A549 (cell line): ENCODE measurements around the gene C2CD3. TPM values are rescaled to one million over a fixed set of nuclear protein-coding genes. Genes with fewer than 3 reads are reported as not detected.

ENCODE experiments used
- ATAC-seq, 2 experiments: fragments of 200-7000 bp in 1 of 2; fragments of >200 bp in 1 of 2; cut with Nextera tagmentation in 1 of 2; cut with Tn5 transposase in 1 of 2; 3 replicates each; pipeline versions ENCODE4 v1.8.0 to v1.9.1; 2018 to 2020; ENCODE audit warnings: mild to moderate bottlenecking in 1 of 2, moderate library complexity in 1 of 2
- CTCF ChIA-PET: fragments of 300-600 bp; sonication (Branson Sonifier 250); formaldehyde crosslinking; extraction: SDS; loops from one replicate; lab custom pipeline; 2021; ENCODE audit warnings: antibody characterized with exemption, inconsistent platforms; lab: Yijun Ruan, JAX
- POLR2A ChIA-PET: fragments of 350-600 bp; formaldehyde crosslinking; extraction: SDS; loops from one replicate; lab custom pipeline; 2021; ENCODE audit warnings: antibody characterized with exemption, inconsistent platforms; lab: Yijun Ruan, JAX
- DNase-seq, 2 experiments: peaks; one replicate each; pipeline versions ENCODE4 v3.0.0 to v3.0.0-alpha.2; 2011 to 2016; ENCODE audit warnings: low read depth in 1 of 2, low spot score in 1 of 2
- FAIRE-seq: peaks from 2 replicates; lab custom pipeline; 2011; peaks lifted over from hg19 to GRCh38; lab: Jason Lieb, UNC
- H3K27ac ChIP-seq, 2 experiments: fragments of >200 bp; sonication (Bioruptor Twin); formaldehyde crosslinking; 3 replicates each; pipeline ENCODE4 v1.5.1; 2016 to 2017
- H3K4me1 ChIP-seq: fragments of >200 bp; sonication (Bioruptor Twin); formaldehyde crosslinking; 3 replicates; pipeline ENCODE4 v1.6.1; 2016
- H3K4me2 ChIP-seq: fragments of >200 bp; sonication (Bioruptor Twin); formaldehyde crosslinking; 3 replicates; pipeline ENCODE4 v1.6.1; 2016
- H3K4me3 ChIP-seq: fragments of >200 bp; sonication (Bioruptor Twin); formaldehyde crosslinking; 3 replicates; pipeline ENCODE4 v1.5.1; 2016
- H3K9me3 ChIP-seq: fragments of >200 bp; sonication (Bioruptor Twin); formaldehyde crosslinking; 3 replicates; pipeline ENCODE4 v1.6.1; 2016
- CEBPB ChIP-seq, 2 experiments: fragments of >200 bp in 1 of 2; sonication (Bioruptor Twin) in 1 of 2; formaldehyde crosslinking in 1 of 2; IDR thresholded peaks; 2 replicates each; pipeline ENCODE4 v1.6.1; 2012 to 2016
- E2F6 ChIP-seq: IDR thresholded peaks from 2 replicates; pipeline ENCODE4 v1.6.1; 2012; ENCODE audit warnings: low read depth, borderline replicate concordance
- EHF ChIP-seq: fragments of 250-450 bp; sonication (Bioruptor Pico); IDR thresholded peaks from 2 replicates; pipeline ENCODE4 v1.5.0; 2020; ENCODE audit warnings: mild to moderate bottlenecking
- ELK1 ChIP-seq: fragments of 150-350 bp; IDR thresholded peaks from 2 replicates; pipeline ENCODE4 v1.6.1; 2014; ENCODE audit warnings: low read depth, mild to moderate bottlenecking, low read length
- HOXA7 ChIP-seq: fragments of 250-450 bp; sonication (Bioruptor Pico); IDR thresholded peaks from 2 replicates; pipeline ENCODE4 v1.5.0; 2020; ENCODE audit warnings: mild to moderate bottlenecking, moderate library complexity
- HOXB5 ChIP-seq: fragments of 250-450 bp; sonication (Bioruptor Pico); IDR thresholded peaks from 2 replicates; pipeline ENCODE4 v1.5.0; 2020; ENCODE audit warnings: mild to moderate bottlenecking, moderate library complexity
- MAZ ChIP-seq: fragments of 150-350 bp; IDR thresholded peaks from 2 replicates; pipeline ENCODE4 v1.6.1; 2014; ENCODE audit warnings: antibody characterized with exemption, low read depth, low read length, borderline replicate concordance
- NR3C1 ChIP-seq: fragments of >200 bp; sonication (Bioruptor Twin); formaldehyde crosslinking; IDR thresholded peaks from 3 replicates; pipeline ENCODE4 v1.6.1; 2017
- POLR2A ChIP-seq: IDR thresholded peaks from 2 replicates; pipeline ENCODE4 v1.6.1; 2012; ENCODE audit warnings: mild to moderate bottlenecking, low read length
- SMC3 ChIP-seq: fragments of >200 bp; sonication (Bioruptor Twin); formaldehyde crosslinking; IDR thresholded peaks from 3 replicates; pipeline ENCODE4 v1.6.1; 2018; ENCODE audit warnings: inconsistent platforms
- TP53 ChIP-seq: fragments of 250-450 bp; sonication (Bioruptor Pico); IDR thresholded peaks from 2 replicates; pipeline ENCODE4 v1.5.0; 2021; ENCODE audit warnings: mild to moderate bottlenecking, moderate library complexity
- ZC3H11A ChIP-seq: fragments of 450-650 bp; IDR thresholded peaks from 2 replicates; pipeline ENCODE4 v1.6.1; 2014; ENCODE audit warnings: antibody characterized with exemption, mild to moderate bottlenecking
- WGBS: methylation state at CpG from one replicate; pipeline ENCODE4 v1.1.6; 2017; ENCODE audit errors: missing lambda C conversion rate; 5-methylcytosine and 5-hydroxymethylcytosine counted together
- polyA plus RNA-seq, 4 experiments: library from polyadenylated mRNA; depleted of rRNA in 3 of 4; stranded (reverse); fragments of >200 nt; fragmentation: RNase III in 1 of 4; extraction: RNeasy Plus Mini Kit Qiagen cat#74134 plus additional on column Dnase treatment in 1 of 4; gene quantifications; 2 replicates in 3 of 4; 3 replicates in 1 of 4; pipeline ENCODE4 v1.2.3, GENCODE V29; 2011 to 2017
- TF ChIP-seq, protein P1 (sequence below): fragments of >200 bp; sonication (Bioruptor Twin); formaldehyde crosslinking; IDR thresholded peaks from 3 replicates; pipeline ENCODE4 v1.5.1; 2016
- TF ChIP-seq, protein P2 (sequence below): fragments of 250-450 bp; sonication (Bioruptor Pico); IDR thresholded peaks from 2 replicates; pipeline ENCODE4 v1.5.0; 2020; ENCODE audit warnings: low read depth, mild to moderate bottlenecking, moderate library complexity

The C2CD3 gene
- polyA plus RNA-seq, 2 of the 4 experiments (the other 2 are of a cell fraction) = 15.2 to 19.8 TPM

DNA sequence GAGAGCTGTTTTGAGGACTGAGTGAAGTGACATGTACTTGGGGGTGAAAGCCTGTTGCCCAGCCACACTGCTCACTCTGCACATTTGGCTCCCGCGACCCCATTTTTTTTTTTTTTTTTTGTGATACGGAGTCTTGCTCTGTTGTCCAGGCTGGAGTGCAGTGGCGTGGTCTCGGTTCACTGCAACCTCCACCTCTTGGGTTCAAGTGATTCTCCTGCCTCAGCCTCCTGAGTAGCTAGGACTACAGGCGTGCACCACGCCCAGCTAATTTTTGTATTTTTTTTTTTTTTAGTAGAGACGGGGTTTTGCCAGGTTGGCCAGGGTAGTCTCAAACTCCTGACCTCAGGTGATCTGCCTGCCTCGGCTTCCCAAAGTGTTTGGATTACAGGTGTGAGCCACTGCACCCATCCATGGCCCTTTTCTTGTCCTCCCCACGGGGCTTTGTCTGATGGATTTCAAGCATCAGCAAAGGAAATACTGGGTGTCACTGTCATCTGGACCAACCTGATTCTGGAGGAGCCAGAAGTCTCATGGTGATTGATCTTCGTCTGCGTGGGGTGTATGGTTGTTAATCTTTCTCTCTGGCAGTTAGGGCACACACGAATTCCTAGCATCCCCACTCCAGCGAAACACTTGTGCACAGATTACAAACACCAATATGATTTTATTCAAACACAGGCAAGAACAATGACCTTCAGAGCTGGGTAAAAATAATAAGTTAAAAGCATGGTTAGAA lies 158.6 kb downstream of the C2CD3 start (continued):
- TF ChIP-seq, protein P1, sequence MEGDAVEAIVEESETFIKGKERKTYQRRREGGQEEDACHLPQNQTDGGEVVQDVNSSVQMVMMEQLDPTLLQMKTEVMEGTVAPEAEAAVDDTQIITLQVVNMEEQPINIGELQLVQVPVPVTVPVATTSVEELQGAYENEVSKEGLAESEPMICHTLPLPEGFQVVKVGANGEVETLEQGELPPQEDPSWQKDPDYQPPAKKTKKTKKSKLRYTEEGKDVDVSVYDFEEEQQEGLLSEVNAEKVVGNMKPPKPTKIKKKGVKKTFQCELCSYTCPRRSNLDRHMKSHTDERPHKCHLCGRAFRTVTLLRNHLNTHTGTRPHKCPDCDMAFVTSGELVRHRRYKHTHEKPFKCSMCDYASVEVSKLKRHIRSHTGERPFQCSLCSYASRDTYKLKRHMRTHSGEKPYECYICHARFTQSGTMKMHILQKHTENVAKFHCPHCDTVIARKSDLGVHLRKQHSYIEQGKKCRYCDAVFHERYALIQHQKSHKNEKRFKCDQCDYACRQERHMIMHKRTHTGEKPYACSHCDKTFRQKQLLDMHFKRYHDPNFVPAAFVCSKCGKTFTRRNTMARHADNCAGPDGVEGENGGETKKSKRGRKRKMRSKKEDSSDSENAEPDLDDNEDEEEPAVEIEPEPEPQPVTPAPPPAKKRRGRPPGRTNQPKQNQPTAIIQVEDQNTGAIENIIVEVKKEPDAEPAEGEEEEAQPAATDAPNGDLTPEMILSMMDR = no peak
- TF ChIP-seq TP53 (no peak), E2F6 (no peak), NR3C1 (no peak), ELK1 (no peak), POLR2A (no peak)
- TF ChIP-seq, protein P2, sequence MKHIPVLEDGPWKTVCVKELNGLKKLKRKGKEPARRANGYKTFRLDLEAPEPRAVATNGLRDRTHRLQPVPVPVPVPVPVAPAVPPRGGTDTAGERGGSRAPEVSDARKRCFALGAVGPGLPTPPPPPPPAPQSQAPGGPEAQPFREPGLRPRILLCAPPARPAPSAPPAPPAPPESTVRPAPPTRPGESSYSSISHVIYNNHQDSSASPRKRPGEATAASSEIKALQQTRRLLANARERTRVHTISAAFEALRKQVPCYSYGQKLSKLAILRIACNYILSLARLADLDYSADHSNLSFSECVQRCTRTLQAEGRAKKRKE = no peak
- TF ChIP-seq, all 56 proteins: peak for 0

GRCh38 chr11:74011360-74012073 lies 159.3 kb downstream of the C2CD3 start:
- POLR2A ChIA-PET = no interaction called here
- no peaks in the 10 kb centered on the region for H3K4me1 ChIP-seq
- H3K27ac ChIP-seq = no peak overlapping the region
- ATAC-seq = no peak
- H3K4me2 ChIP-seq = no peak overlapping the region
- DNase-seq = no peak
- TF ChIP-seq EHF (CRISPR knock-in tag) (no peak), MAZ (no peak), CEBPB (IDR thresholded peaks at IDR 0.05) (no peak)
- TF ChIP-seq, all 56 proteins: peak for 0
- CTCF ChIA-PET = no interaction called here
- no peak for FAIRE-seq
- Histone ChIP-seq H3K9me3 (no peaks in the 10 kb centered on the region), H3K4me3 (no peak overlapping the region)
- 91% methylated on average over 8 of the region's 8 CpGs for WGBS

GRCh38 chr11:74010306-74011300 lies 160.2 kb downstream of the C2CD3 start:
- ATAC-seq (peak in 1 of 2 experiments; percentile 28; a peak in 3 of 6 replicates), DNase-seq (no peak), FAIRE-seq (no peak)
- ChIA-PET CTCF (no interaction called here), POLR2A (no interaction called here)
- Histone ChIP-seq H3K4me3 (no peak overlapping the region), H3K4me2 (no peak overlapping the region), H3K27ac (no peak overlapping the region), H3K9me3 (no peaks in the 10 kb centered on the region), H3K4me1 (no peaks in the 10 kb centered on the region)
- 86% methylated on average over 9 of the region's 9 CpGs for WGBS
- TF ChIP-seq HOXB5 (CRISPR knock-in tag) = no peak
- TF ChIP-seq HOXA7 (CRISPR knock-in tag) = no peak
- no peak for TF ChIP-seq SMC3
- TF ChIP-seq, protein P1 = no peak
- no peak for TF ChIP-seq ZC3H11A
